Natural killer cell (primary cell): Measurements from ENCODE around the gene SNRPB. TPM values are rescaled to one million over a fixed set of nuclear protein-coding genes. Genes with fewer than 3 reads are reported as not detected.

ENCODE experiments used
- ATAC-seq, 3 donors: fragments of 150-1000 bp in 2 of 3; fragments of 200-7000 bp in 1 of 3; cut with Tn5 transposase; 1 replicate in 1 of 3; 2 replicates in 2 of 3; pipeline ENCODE4 v1.10.0; 2021; ENCODE audit warnings: mild to moderate bottlenecking in 2 of 3, moderate library complexity in 2 of 3
- DNase-seq, 2 donors: peaks; one replicate each; pipeline versions ENCODE4 v3.0.0 to v3.0.0-alpha.2; 2013 to 2021; ENCODE audit warnings: mixed read lengths in 1 of 2
- H3K27ac ChIP-seq: one replicate; pipeline ENCODE4 v1.5.1; 2013; ENCODE audit warnings: mild to moderate bottlenecking, low read length
- H3K27me3 ChIP-seq: one replicate; pipeline ENCODE4 v1.6.1; 2013; ENCODE audit warnings: low read length; ENCODE audit not compliant: control insufficient read depth, insufficient read depth
- H3K36me3 ChIP-seq: one replicate; pipeline ENCODE4 v1.6.1; 2013; ENCODE audit warnings: low read length; ENCODE audit not compliant: control insufficient read depth, insufficient read depth
- H3K4me1 ChIP-seq: one replicate; pipeline ENCODE4 v1.6.1; 2013; ENCODE audit warnings: low read length; ENCODE audit not compliant: control insufficient read depth, insufficient read depth
- H3K4me3 ChIP-seq: one replicate; pipeline ENCODE4 v1.5.1; 2013; ENCODE audit warnings: low read length
- H3K9me3 ChIP-seq: one replicate; pipeline ENCODE4 v1.6.1; 2013; ENCODE audit warnings: low read length; ENCODE audit not compliant: control insufficient read depth, insufficient read depth
- H3K27ac Mint-ChIP-seq, 2 donors: one replicate each; pipeline ENCODE4 v1.8.0; 2022; ENCODE audit warnings: mild to moderate bottlenecking in 2 of 2, mixed read lengths in 2 of 2, moderate library complexity in 1 of 2
- H3K27me3 Mint-ChIP-seq, 2 donors: one replicate each; pipeline ENCODE4 v1.8.0; 2022; ENCODE audit warnings: low read depth in 2 of 2, mixed read lengths in 2 of 2
- H3K36me3 Mint-ChIP-seq: one replicate; pipeline ENCODE4 v1.8.0; 2022; ENCODE audit warnings: mixed read lengths
- H3K4me1 Mint-ChIP-seq, 2 donors: one replicate each; pipeline ENCODE4 v1.8.0; 2022; ENCODE audit warnings: mixed read lengths in 2 of 2
- H3K4me3 Mint-ChIP-seq: one replicate; pipeline ENCODE4 v1.8.0; 2022; ENCODE audit warnings: mild to moderate bottlenecking, moderate library complexity, mixed read lengths
- H3K9me3 Mint-ChIP-seq, 2 donors: one replicate each; pipeline ENCODE4 v1.8.0; 2022; ENCODE audit warnings: mixed read lengths in 2 of 2
- WGBS: methylation state at CpG from one replicate; pipeline ENCODE4 v1.1.7; 2013; ENCODE audit warnings: missing lambda C conversion rate; ENCODE audit not compliant: insufficient coverage; 5-methylcytosine and 5-hydroxymethylcytosine counted together
- intact Hi-C: fragments of 100-400 bp; cut with micrococcal nuclease; formaldehyde crosslinking; loops from one replicate; pipeline ENCODE4 v1.14.2; 2022
- total RNA-seq, 4 donors: library from RNA; stranded (reverse); fragments of 120-200 nt in 1 of 4; gene quantifications; one replicate each; pipeline versions ENCODE4 v1.2.3 to v1.2.4, GENCODE V29; 2013 to 2022
- TF ChIP-seq, protein P1 (sequence below): fragments of 200-600 bp; IDR thresholded peaks from one replicate; pipeline ENCODE4 v1.8.0; 2022; ENCODE audit warnings: antibody characterized with exemption

The SNRPB gene
- total RNA-seq, 3 donors from 2014 or later (not counting 1 experiment from before 2014, with no cell fraction given), result 160 to 174 (median 162) TPM

DNA sequence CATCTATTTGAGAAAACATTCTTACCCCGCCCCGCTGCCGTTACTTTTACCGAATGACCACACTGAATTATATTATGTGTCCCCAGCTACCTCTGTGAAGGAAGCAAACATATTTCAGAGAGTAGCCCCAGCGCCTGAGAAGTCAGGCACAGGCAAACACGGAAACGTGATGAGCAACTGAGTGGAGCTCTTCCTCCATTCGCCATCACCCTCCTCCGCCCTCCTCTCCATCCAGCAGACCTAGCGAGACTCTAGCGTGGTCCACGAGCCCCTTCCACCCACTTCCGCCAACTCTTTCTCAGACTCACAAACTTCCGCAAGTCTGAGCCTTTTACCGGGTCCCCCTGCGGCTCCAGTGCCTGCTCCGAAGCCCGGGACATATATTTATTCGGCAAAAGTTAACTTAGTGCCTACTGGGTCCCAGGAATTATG, 582 bp downstream of the SNRPB start:
- peaks cover 28% of the 10 kb centered on the region for H3K36me3 ChIP-seq
- Mint-ChIP-seq H3K36me3 (peaks cover 10% of the 10 kb centered on the region), H3K27me3 (no peaks in the 10 kb centered on the region), H3K27ac (peak overlapping the region; percentile 99 to 100), H3K4me1 (peaks cover 43 to 50% of the 10 kb centered on the region in 2 donors), H3K4me3 (peak overlapping the region; percentile 100), H3K9me3 (no peaks in the 10 kb centered on the region)
- H3K9me3 ChIP-seq, result no peaks in the 10 kb centered on the region
- DNase-seq (peak; percentile 53 to 80), ATAC-seq (peak; percentile 49 to 68 (median 56))
- H3K27ac ChIP-seq, result peak overlapping the region; percentile 97
- intact Hi-C loops, result loop anchor here (1.0 to 10.0 kb wide), 2 partner anchors 39 to 1355 kb away; partner anchors contain the start of gene PSMF1
- H3K4me1 ChIP-seq, result peaks cover 20% of the 10 kb centered on the region
- 0% methylated on average over 19 of the region's 19 CpGs for WGBS
- H3K4me3 ChIP-seq, result peak overlapping the region; percentile 78
- no peaks in the 10 kb centered on the region for H3K27me3 ChIP-seq
- TF ChIP-seq, protein P1, sequence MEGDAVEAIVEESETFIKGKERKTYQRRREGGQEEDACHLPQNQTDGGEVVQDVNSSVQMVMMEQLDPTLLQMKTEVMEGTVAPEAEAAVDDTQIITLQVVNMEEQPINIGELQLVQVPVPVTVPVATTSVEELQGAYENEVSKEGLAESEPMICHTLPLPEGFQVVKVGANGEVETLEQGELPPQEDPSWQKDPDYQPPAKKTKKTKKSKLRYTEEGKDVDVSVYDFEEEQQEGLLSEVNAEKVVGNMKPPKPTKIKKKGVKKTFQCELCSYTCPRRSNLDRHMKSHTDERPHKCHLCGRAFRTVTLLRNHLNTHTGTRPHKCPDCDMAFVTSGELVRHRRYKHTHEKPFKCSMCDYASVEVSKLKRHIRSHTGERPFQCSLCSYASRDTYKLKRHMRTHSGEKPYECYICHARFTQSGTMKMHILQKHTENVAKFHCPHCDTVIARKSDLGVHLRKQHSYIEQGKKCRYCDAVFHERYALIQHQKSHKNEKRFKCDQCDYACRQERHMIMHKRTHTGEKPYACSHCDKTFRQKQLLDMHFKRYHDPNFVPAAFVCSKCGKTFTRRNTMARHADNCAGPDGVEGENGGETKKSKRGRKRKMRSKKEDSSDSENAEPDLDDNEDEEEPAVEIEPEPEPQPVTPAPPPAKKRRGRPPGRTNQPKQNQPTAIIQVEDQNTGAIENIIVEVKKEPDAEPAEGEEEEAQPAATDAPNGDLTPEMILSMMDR, result no peak

DNA sequence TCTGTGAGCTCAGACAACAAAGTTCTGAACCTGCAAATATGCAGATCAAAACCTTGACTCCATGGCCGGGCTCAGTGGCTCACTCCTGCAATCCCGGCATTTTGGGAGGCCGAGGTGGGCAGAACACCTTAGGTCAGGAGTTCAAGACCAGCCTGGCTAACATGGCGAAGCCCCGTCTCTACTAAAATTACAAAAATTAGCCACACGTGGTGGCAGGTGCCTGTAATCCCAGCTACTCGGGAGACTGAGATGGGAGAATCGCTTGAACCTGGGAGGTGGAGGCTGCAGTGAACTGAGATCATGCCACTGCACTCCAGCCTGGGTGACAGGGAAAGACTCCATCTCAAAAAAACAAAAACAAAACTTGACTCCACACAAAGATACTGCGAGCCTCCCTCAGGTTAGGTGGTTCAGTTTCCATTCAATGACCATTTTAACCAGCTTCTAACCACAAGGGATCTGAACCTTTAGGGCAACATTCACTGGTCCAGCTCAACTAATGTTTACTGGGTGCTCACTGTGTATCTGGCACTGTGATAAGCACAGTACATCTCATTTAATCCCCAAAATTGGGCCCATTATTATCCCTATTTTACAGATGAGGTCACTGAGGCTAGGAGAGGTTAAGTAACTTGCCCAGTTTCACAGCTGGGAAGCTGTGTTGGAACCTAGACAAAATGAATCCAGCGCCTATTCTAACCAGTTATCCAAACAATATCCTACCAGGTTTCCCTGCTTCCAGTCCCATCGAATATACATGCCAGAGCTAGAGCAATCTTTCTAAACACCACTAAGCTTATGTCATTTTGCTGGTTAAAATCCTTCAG, 1.8 kb downstream of the SNRPB start:
- H3K4me1 ChIP-seq, result peaks cover 20% of the 10 kb centered on the region
- intact Hi-C loops, result no loop called here
- no peaks in the 10 kb centered on the region for H3K27me3 Mint-ChIP-seq
- WGBS, result 80% methylated on average over 11 of the region's 11 CpGs
- H3K4me1 Mint-ChIP-seq, result peaks cover 43 to 50% of the 10 kb centered on the region in 2 donors
- no peaks in the 10 kb centered on the region for H3K9me3 ChIP-seq
- H3K27me3 ChIP-seq, result no peaks in the 10 kb centered on the region
- no peak for ATAC-seq
- peaks cover 40% of the 10 kb centered on the region for H3K36me3 ChIP-seq
- H3K27ac ChIP-seq, result peak overlapping the region; percentile 2
- DNase-seq, result no peak
- TF ChIP-seq, protein P1, result no peak
- H3K36me3 Mint-ChIP-seq, result peaks cover 10% of the 10 kb centered on the region
- H3K4me3 Mint-ChIP-seq, result peak overlapping the region; percentile 100
- no peak overlapping the region for H3K4me3 ChIP-seq
- H3K27ac Mint-ChIP-seq, result peak overlapping the region; percentile 57 to 100
- H3K9me3 Mint-ChIP-seq, result no peaks in the 10 kb centered on the region

DNA sequence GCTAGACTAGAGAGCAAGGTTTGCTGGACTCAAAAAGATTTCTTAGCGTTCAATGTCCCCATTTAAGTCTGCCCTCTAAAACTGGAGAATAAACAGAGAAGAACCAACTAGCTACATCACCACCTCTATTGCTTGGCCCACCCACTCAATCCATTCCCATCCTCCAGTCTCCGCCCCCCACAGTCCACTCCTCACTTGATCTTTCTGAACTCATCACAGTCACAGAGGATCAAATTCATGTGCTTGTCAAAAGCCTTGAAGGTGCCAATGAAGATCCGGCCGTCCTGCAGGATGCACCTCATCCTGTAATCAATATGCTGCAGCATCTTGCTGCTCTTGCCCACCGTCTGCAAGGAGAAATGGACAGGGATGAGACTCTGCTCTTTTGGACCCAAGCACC, 3.2 kb downstream of the SNRPB start:
- no peaks in the 10 kb centered on the region for H3K27me3 Mint-ChIP-seq
- H3K36me3 Mint-ChIP-seq, result peaks cover 10% of the 10 kb centered on the region
- WGBS, result 89% methylated on average over 5 of the region's 5 CpGs
- H3K4me3 ChIP-seq, result no peak overlapping the region
- TF ChIP-seq, protein P1, result no peak
- ATAC-seq (no peak), DNase-seq (no peak)
- no peaks in the 10 kb centered on the region for H3K9me3 ChIP-seq
- no peaks in the 10 kb centered on the region for H3K27me3 ChIP-seq
- no peak overlapping the region for H3K27ac ChIP-seq
- intact Hi-C loops, result no loop called here
- H3K9me3 Mint-ChIP-seq, result no peaks in the 10 kb centered on the region
- H3K36me3 ChIP-seq, result peaks cover 54% of the 10 kb centered on the region
- H3K4me3 Mint-ChIP-seq, result no peak overlapping the region
- peak overlapping the region; percentile 57 to 100 for H3K27ac Mint-ChIP-seq
- peaks cover 20% of the 10 kb centered on the region for H3K4me1 ChIP-seq
- H3K4me1 Mint-ChIP-seq, result peaks cover 43 to 50% of the 10 kb centered on the region in 2 donors
